CD4-positive, alpha-beta T cell (primary cell): ENCODE measurements around the gene MAPKBP1. TPM values are rescaled to one million over a fixed set of nuclear protein-coding genes. Genes with fewer than 3 reads are reported as not detected.

ENCODE experiments used
- ATAC-seq: fragments of 200-7000 bp; cut with Tn5 transposase; one replicate; pipeline ENCODE4 v1.10.0; 2022; ENCODE audit warnings: mild to moderate bottlenecking; ENCODE audit not compliant: poor library complexity
- CTCF ChIA-PET: fragments of 350-600 bp; sonication (Branson Sonifier 250); formaldehyde crosslinking; loops from one replicate; lab custom pipeline; 2021; ENCODE audit warnings: antibody characterized with exemption, inconsistent platforms; lab: Charles Lee
- POLR2A ChIA-PET: fragments of 350-600 bp; sonication (Branson Sonifier 250); formaldehyde crosslinking; loops from one replicate; lab custom pipeline; 2021; ENCODE audit warnings: antibody characterized with exemption, inconsistent platforms; lab: Charles Lee
- DNase-seq, 14 experiments: peaks; one replicate each; pipeline ENCODE4 v3.0.0-alpha.2; 2013 to 2020; ENCODE audit warnings: mixed read lengths in 2 of 14
- H3K27ac ChIP-seq, 2 donors: one replicate each; pipeline versions ENCODE4 v1.5.1 to v1.7.0; 2013; ENCODE audit warnings: low read length in 2 of 2, low read depth in 1 of 2, mild to moderate bottlenecking in 1 of 2
- H3K27me3 ChIP-seq, 2 experiments: 1 replicate in 1 of 2; 2 replicates in 1 of 2; pipeline versions ENCODE4 v1.6.1 to v1.7.0; 2013; ENCODE audit warnings: low read length in 2 of 2, control low read depth in 1 of 2, mild to moderate bottlenecking in 1 of 2, moderate library complexity in 1 of 2; ENCODE audit not compliant: insufficient read depth in 2 of 2, control insufficient read depth in 1 of 2
- H3K36me3 ChIP-seq: one replicate; pipeline ENCODE4 v1.6.1; 2013; ENCODE audit warnings: low read length, control low read depth; ENCODE audit not compliant: insufficient read depth
- H3K4me1 ChIP-seq: one replicate; pipeline ENCODE4 v1.6.1; 2013; ENCODE audit warnings: low read length, control low read depth; ENCODE audit not compliant: insufficient read depth
- H3K4me3 ChIP-seq: one replicate; pipeline ENCODE4 v1.5.1; 2013; ENCODE audit warnings: mild to moderate bottlenecking, low read length, moderate library complexity
- H3K9me3 ChIP-seq, 2 experiments: 1 replicate in 1 of 2; 2 replicates in 1 of 2; pipeline versions ENCODE4 v1.6.1 to v1.7.0; 2013; ENCODE audit warnings: low read length in 2 of 2, mild to moderate bottlenecking in 2 of 2, control low read depth in 1 of 2, moderate library complexity in 1 of 2; ENCODE audit not compliant: control insufficient read depth in 1 of 2, insufficient read depth in 1 of 2
- H3K27ac Mint-ChIP-seq: one replicate; pipeline ENCODE4 v1.8.0; 2020; ENCODE audit warnings: mixed read lengths
- H3K27me3 Mint-ChIP-seq: one replicate; pipeline ENCODE4 v1.8.0; 2021; ENCODE audit warnings: mixed read lengths
- H3K36me3 Mint-ChIP-seq: one replicate; pipeline ENCODE4 v1.8.0; 2021; ENCODE audit warnings: low read depth, mixed read lengths
- H3K4me1 Mint-ChIP-seq: one replicate; pipeline ENCODE4 v1.8.0; 2021; ENCODE audit warnings: low read depth, mixed read lengths
- H3K4me3 Mint-ChIP-seq: one replicate; pipeline ENCODE4 v1.8.0; 2020; ENCODE audit warnings: mild to moderate bottlenecking, mixed read lengths
- H3K9me3 Mint-ChIP-seq: one replicate; pipeline ENCODE4 v1.8.0; 2020; ENCODE audit warnings: mixed read lengths
- intact Hi-C, 2 experiments: fragments of 100-400 bp; cut with DNase I in 1 of 2; cut with micrococcal nuclease in 1 of 2; formaldehyde crosslinking; loops; one replicate each; pipeline versions ENCODE4 v1.15.1 to v1.9.0; 2023 to 2025; cut with DNase I, micrococcal nuclease
- total RNA-seq, 174 experiments: library from RNA in 2 of 174; stranded (reverse) in 2 of 174; gene quantifications; one replicate each; pipeline ENCODE4 v1.2.3 and lab custom pipeline; 2021 to 2026
- TF ChIP-seq, protein P1 (sequence below): fragments of 200-600 bp; IDR thresholded peaks from one replicate; pipeline ENCODE4 v1.8.0; 2022; ENCODE audit warnings: antibody characterized with exemption, mild to moderate bottlenecking

Gene MAPKBP1
- total RNA-seq, 2 experiments from 2014 or later, result 26.0 to 30.0 TPM

DNA sequence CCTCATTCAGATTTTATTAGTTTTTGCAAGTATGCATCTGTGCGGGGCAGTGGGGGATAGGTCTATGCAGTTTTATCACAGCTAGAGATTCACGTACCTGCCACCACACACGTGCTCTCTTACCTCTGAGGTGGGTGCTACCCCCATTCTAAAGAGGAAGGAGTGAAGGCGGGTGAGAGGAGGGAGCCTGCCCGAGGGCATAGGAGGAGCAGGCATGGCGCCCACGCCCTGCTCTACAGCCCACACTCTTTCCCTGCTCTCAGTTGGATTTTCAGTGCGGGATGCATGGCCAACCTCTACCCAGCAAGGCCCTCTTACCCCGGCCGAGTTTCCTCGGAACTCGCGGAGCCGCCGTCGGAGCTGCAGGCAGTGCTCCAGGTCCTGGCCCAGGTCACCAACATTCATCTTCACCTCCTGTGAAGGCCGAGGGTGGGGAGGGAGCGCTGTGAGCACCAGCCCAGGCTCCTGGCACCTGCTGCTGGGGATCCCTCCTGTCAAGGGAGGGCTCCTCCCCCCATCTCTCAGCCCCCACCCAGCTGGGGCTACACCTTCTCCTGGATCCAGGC, 91.3 kb downstream of the MAPKBP1 start:
- Mint-ChIP-seq H3K27me3 (no peaks in the 10 kb centered on the region), H3K4me3 (no peak overlapping the region), H3K27ac (no peak overlapping the region), H3K36me3 (no peaks in the 10 kb centered on the region), H3K9me3 (no peaks in the 10 kb centered on the region), H3K4me1 (peaks cover 3% of the 10 kb centered on the region)
- peaks cover 14% of the 10 kb centered on the region for H3K4me1 ChIP-seq
- TF ChIP-seq, protein P1, sequence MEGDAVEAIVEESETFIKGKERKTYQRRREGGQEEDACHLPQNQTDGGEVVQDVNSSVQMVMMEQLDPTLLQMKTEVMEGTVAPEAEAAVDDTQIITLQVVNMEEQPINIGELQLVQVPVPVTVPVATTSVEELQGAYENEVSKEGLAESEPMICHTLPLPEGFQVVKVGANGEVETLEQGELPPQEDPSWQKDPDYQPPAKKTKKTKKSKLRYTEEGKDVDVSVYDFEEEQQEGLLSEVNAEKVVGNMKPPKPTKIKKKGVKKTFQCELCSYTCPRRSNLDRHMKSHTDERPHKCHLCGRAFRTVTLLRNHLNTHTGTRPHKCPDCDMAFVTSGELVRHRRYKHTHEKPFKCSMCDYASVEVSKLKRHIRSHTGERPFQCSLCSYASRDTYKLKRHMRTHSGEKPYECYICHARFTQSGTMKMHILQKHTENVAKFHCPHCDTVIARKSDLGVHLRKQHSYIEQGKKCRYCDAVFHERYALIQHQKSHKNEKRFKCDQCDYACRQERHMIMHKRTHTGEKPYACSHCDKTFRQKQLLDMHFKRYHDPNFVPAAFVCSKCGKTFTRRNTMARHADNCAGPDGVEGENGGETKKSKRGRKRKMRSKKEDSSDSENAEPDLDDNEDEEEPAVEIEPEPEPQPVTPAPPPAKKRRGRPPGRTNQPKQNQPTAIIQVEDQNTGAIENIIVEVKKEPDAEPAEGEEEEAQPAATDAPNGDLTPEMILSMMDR, result no peak
- POLR2A ChIA-PET, result no interaction called here
- no peaks in the 10 kb centered on the region for H3K27me3 ChIP-seq
- no peak overlapping the region for H3K4me3 ChIP-seq
- no peak overlapping the region for H3K27ac ChIP-seq
- H3K9me3 ChIP-seq, result no peaks in the 10 kb centered on the region
- ATAC-seq, result no peak
- intact Hi-C loops, result no loop called here
- H3K36me3 ChIP-seq, result no peaks in the 10 kb centered on the region
- no peak for DNase-seq
- CTCF ChIA-PET, result no interaction called here

DNA sequence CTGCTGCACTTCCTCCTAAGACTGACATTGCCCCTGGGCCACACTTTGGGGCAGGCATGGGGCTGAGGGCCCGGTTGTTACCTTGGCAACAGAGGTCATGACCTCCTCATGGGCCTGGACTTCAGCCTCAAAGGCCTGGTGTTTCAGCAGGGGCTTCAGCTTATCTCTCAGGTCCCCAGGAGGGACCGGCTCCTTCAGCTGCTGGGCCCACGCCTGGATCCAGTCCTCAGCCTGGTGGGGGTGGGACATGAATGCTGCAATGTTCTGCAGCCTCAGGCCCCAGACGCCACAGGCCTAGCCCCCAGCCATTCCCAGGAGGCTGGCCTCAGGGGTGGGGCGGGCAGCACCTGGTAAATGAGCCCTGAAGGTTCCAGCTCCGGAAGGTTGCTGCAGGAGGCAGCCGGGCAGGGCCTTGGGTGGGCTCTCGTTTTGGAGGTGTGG, 92.0 kb downstream of the MAPKBP1 start:
- Mint-ChIP-seq H3K27ac (no peak overlapping the region), H3K4me3 (no peak overlapping the region), H3K27me3 (no peaks in the 10 kb centered on the region), H3K9me3 (no peaks in the 10 kb centered on the region), H3K36me3 (no peaks in the 10 kb centered on the region), H3K4me1 (peaks cover 10% of the 10 kb centered on the region)
- POLR2A ChIA-PET, result no interaction called here
- CTCF ChIA-PET, result interaction anchor here (1.4 kb wide), 1 partner anchor 38 kb away, joined by 4 read pairs; no protein-coding TSS in a partner anchor
- no peak overlapping the region for H3K27ac ChIP-seq
- no peaks in the 10 kb centered on the region for H3K36me3 ChIP-seq
- TF ChIP-seq, protein P1, result no peak
- ATAC-seq (no peak), DNase-seq (no peak)
- no peaks in the 10 kb centered on the region for H3K9me3 ChIP-seq
- intact Hi-C loops, result no loop called here
- H3K4me1 ChIP-seq, result peaks cover 20% of the 10 kb centered on the region
- H3K27me3 ChIP-seq, result no peaks in the 10 kb centered on the region
- no peak overlapping the region for H3K4me3 ChIP-seq

DNA sequence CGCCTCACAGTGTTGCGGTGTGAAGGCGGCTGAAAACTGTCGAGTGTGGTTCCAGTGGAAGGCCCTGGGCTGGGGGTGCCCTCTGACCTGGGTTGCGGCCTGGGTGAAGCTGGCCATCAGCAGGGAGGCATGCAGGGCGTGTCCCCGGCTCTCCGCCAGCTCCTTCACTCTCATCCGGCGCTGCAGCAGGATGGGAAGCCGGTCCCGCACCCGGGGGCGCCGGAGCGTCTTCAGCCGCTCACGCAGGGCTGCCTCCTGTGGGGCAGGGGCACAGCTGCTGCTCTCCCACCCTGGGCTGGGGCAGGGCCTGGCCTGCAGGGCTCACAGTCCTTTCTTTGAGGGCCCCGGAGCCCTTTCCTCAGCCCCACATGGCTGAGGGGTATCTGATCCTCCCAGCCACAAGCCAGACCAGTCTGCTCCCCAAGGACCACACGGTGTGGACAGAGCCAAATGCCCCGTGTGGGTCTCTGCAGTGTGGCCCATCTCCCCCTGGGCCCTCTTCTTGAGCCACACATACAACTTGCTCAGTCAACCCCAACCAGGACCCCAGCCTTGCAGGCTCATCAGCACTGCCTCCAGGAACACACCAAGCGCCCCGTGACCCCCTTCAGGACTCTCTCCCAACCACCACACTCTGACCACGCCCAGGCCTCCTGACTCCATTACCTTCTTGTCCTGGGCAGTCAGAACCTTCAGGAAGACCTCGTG, 92.7 kb downstream of the MAPKBP1 start:
- intact Hi-C loops, result no loop called here
- H3K4me3 ChIP-seq, result no peak overlapping the region
- Mint-ChIP-seq H3K4me3 (no peak overlapping the region), H3K4me1 (peaks cover 10% of the 10 kb centered on the region), H3K27ac (no peak overlapping the region), H3K27me3 (no peaks in the 10 kb centered on the region), H3K36me3 (no peaks in the 10 kb centered on the region), H3K9me3 (no peaks in the 10 kb centered on the region)
- no peaks in the 10 kb centered on the region for H3K27me3 ChIP-seq
- H3K27ac ChIP-seq, result no peak overlapping the region
- H3K4me1 ChIP-seq, result peaks cover 21% of the 10 kb centered on the region
- TF ChIP-seq, protein P1, result no peak
- H3K36me3 ChIP-seq, result no peaks in the 10 kb centered on the region
- DNase-seq (no peak), ATAC-seq (no peak)
- ChIA-PET CTCF (interaction anchor here (1.4 kb wide), 1 partner anchor 38 kb away, joined by 4 read pairs; no protein-coding TSS in a partner anchor), POLR2A (no interaction called here)
- no peaks in the 10 kb centered on the region for H3K9me3 ChIP-seq
